ENCODE data around the gene CYBA. TPM values are rescaled to one million over a fixed set of nuclear protein-coding genes. Genes with fewer than 3 reads are reported as not detected.

Gene CYBA
- total RNA-seq, 1 donor from 2014 or later, result 51.8 TPM

GRCh38 chr16:88681084-88681680, 30.3 kb upstream of the CYBA start:
- no peaks in the 10 kb centered on the region for H3K9me3 Mint-ChIP-seq (ENCODE audit: unreplicated experiment)
- H3K27ac Mint-ChIP-seq (ENCODE audit: unreplicated experiment), result no peak overlapping the region
- peak; percentile 20 for TF ChIP-seq CTCF (IDR thresholded peaks at IDR 0.05)
- no peak for DNase-seq (ENCODE audit: extremely low spot score, unreplicated experiment)
- peaks cover 20% of the 10 kb centered on the region for H3K27me3 Mint-ChIP-seq (ENCODE audit: unreplicated experiment)
- no peaks in the 10 kb centered on the region for H3K36me3 Mint-ChIP-seq (ENCODE audit: unreplicated experiment)
- H3K4me1 Mint-ChIP-seq (ENCODE audit: unreplicated experiment), result peaks cover 2% of the 10 kb centered on the region
- no peak overlapping the region for H3K4me3 Mint-ChIP-seq (ENCODE audit: unreplicated experiment)

- H3K4me3 Mint-ChIP-seq (ENCODE audit: unreplicated experiment), result no peak overlapping the region
- peaks cover 2% of the 10 kb centered on the region for H3K4me1 Mint-ChIP-seq (ENCODE audit: unreplicated experiment)
- H3K9me3 Mint-ChIP-seq (ENCODE audit: unreplicated experiment), result no peaks in the 10 kb centered on the region
- no peaks in the 10 kb centered on the region for H3K36me3 Mint-ChIP-seq (ENCODE audit: unreplicated experiment)
- no peak for DNase-seq (ENCODE audit: extremely low spot score, unreplicated experiment)
- peaks cover 20% of the 10 kb centered on the region for H3K27me3 Mint-ChIP-seq (ENCODE audit: unreplicated experiment)
- H3K27ac Mint-ChIP-seq (ENCODE audit: unreplicated experiment), result no peak overlapping the region
- TF ChIP-seq CTCF (IDR thresholded peaks at IDR 0.05), result no peak
These were observed 29.8 kb upstream of the CYBA start for GRCh38 chr16:88680554-88681083.

- TF ChIP-seq CTCF (IDR thresholded peaks at IDR 0.05), result no peak
- Mint-ChIP-seq H3K36me3 (ENCODE audit: unreplicated experiment) (no peaks in the 10 kb centered on the region), H3K9me3 (ENCODE audit: unreplicated experiment) (no peaks in the 10 kb centered on the region), H3K27ac (ENCODE audit: unreplicated experiment) (no peak overlapping the region), H3K4me1 (ENCODE audit: unreplicated experiment) (no peaks in the 10 kb centered on the region), H3K27me3 (ENCODE audit: unreplicated experiment) (peaks cover 2% of the 10 kb centered on the region), H3K4me3 (ENCODE audit: unreplicated experiment) (no peak overlapping the region)
- DNase-seq (ENCODE audit: extremely low spot score, unreplicated experiment), result no peak
These were observed 27.5 kb upstream of the CYBA start for GRCh38 chr16:88678224-88678979.

- no peak for TF ChIP-seq CTCF (IDR thresholded peaks at IDR 0.05)
- H3K27ac Mint-ChIP-seq (ENCODE audit: unreplicated experiment), result no peak overlapping the region
- no peak for DNase-seq (ENCODE audit: extremely low spot score, unreplicated experiment)
- H3K36me3 Mint-ChIP-seq (ENCODE audit: unreplicated experiment), result no peaks in the 10 kb centered on the region
- no peaks in the 10 kb centered on the region for H3K9me3 Mint-ChIP-seq (ENCODE audit: unreplicated experiment)
- no peak overlapping the region for H3K4me3 Mint-ChIP-seq (ENCODE audit: unreplicated experiment)
- H3K27me3 Mint-ChIP-seq (ENCODE audit: unreplicated experiment), result peaks cover 2% of the 10 kb centered on the region
- H3K4me1 Mint-ChIP-seq (ENCODE audit: unreplicated experiment), result no peaks in the 10 kb centered on the region
These were observed 26.9 kb upstream of the CYBA start for GRCh38 chr16:88677721-88678120.

- Mint-ChIP-seq H3K4me3 (ENCODE audit: unreplicated experiment) (no peak overlapping the region), H3K27me3 (ENCODE audit: unreplicated experiment) (no peaks in the 10 kb centered on the region), H3K4me1 (ENCODE audit: unreplicated experiment) (no peaks in the 10 kb centered on the region), H3K27ac (ENCODE audit: unreplicated experiment) (no peak overlapping the region), H3K9me3 (ENCODE audit: unreplicated experiment) (no peaks in the 10 kb centered on the region), H3K36me3 (ENCODE audit: unreplicated experiment) (no peaks in the 10 kb centered on the region)
- no peak for DNase-seq (ENCODE audit: extremely low spot score, unreplicated experiment)
- TF ChIP-seq CTCF (IDR thresholded peaks at IDR 0.05), result no peak
These were observed 25.8 kb upstream of the CYBA start for GRCh38 chr16:88676502-88677242.

All from osteocyte (in vitro differentiated cells).